SK-N-DZ (cell line): Measurements from ENCODE around the gene CTF1.

Experiments
- DNase-seq: peaks from one replicate; pipeline ENCODE4 v3.0.0-alpha.2; 2015; ENCODE audit warnings: low spot score

CTF1 gene

GRCh38 chr16:30907064-30907463, 10.7 kb downstream of the CTF1 start:
- no peak for DNase-seq

DNA sequence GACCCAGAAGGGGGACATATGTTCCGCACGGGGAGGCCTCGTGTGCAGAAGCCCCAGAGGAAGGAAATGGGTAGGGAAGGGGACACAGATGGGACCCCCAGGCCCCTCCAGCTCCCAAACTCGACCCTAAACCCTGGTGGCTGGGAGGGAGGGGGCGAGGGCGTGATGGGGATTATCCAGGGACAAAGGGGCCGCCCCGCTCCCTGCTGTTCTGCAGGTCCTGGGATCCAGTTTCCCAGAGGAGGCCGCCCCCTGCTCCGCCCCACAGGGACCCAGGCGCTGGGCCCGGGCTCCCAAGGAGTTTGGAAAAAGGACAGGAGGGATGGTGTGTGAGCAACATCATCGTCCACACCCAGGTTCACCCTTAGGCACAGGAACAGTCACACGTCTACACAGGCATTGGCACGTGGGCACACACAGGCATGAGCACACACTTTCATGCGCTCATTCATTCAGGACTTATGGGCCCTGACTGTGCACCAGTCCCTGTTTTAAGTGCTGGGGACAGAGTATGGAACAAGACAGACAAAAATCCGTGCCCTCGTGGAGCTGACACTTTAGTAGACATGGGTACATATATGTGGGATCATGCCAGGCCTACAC, 14.1 kb downstream of the CTF1 start:
- DNase-seq, result no peak

DNA sequence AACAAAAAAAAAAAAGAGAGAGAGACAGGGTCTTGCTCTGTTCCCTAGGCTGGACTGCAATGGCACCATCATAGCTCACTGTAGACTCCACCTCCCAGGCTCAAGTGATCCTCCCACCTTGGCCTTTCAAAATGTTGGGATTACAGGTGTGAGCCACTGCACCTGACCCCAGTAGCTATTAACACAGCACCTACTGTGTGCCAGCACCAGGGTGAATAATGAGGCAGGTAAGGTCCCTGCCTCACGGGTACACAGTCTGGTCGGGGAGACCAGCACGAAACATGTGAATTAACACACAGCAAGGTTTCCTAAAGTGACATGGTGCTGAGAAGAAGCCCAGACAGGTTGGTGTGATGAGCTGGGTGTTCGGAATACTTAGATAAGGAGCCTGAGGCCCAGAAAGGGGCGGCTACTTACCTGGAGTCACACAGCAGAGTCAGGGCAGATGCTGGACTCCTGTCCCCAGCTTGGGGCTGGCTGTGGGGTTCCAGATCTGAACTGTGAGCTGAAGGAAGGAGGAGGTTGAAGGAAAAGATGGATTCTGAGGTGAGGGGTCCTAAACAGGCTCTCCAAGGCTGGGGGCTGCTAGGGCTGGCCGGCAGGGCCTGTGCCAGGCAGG, 16.5 kb downstream of the CTF1 start:
- DNase-seq, result no peak

- DNase-seq, result no peak
These were observed 18.4 kb downstream of the CTF1 start for GRCh38 chr16:30914830-30915229.

GRCh38 chr16:30918614-30919013, 22.2 kb downstream of the CTF1 start:
- DNase-seq, result no peak

DNA sequence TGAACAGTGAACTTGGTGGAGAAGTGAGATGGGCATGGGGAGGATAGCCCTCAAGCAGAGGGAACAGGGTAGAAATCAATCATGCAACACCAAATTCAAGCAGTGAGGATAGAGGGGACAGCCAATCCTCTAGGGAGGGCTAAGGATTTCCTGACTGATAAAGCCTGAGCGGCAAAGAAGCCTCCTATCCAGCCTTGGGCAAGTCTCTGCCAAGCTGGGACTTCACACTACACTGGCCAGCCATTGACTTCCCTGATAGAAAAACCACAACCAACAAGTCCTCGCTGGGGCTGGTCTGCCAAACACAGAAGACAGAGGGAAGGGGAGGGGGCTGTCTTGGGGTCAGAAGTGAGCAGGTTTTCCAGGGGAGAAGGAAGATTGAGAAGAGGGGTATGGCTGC, 24.5 kb downstream of the CTF1 start:
- no peak for DNase-seq

- no peak for DNase-seq
These were observed 25.0 kb downstream of the CTF1 start for GRCh38 chr16:30921459-30921747.

GRCh38 chr16:30921748-30922419, 25.5 kb downstream of the CTF1 start:
- DNase-seq, result peak; percentile 92

DNA sequence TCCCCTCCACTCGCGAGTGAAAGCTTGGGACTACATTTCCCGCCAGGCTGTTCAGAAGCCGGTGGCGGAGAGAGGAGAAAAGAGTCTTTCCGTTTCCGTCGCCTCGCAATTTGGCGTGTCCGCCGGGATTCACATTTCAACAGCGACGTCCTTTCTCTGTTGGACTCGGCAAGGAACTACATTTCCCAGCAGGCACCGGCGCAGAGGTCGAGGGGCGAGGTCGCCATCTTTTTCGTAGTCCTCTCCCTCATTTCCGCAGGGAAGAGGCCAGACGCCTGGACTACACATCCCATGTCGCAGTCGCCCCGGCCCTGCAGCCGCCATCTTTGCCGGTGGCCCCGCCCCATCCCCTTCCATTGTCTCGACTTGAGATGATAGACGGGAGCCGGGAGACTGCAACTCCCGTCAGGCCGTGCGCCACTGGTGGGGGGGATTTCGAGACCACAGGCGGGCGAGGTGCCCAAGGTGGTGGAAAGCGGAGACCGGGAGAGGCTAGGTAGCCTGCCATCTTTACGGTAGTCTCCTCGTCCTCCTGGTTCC, 26.1 kb downstream of the CTF1 start:
- peak; percentile 100 for DNase-seq

DNA sequence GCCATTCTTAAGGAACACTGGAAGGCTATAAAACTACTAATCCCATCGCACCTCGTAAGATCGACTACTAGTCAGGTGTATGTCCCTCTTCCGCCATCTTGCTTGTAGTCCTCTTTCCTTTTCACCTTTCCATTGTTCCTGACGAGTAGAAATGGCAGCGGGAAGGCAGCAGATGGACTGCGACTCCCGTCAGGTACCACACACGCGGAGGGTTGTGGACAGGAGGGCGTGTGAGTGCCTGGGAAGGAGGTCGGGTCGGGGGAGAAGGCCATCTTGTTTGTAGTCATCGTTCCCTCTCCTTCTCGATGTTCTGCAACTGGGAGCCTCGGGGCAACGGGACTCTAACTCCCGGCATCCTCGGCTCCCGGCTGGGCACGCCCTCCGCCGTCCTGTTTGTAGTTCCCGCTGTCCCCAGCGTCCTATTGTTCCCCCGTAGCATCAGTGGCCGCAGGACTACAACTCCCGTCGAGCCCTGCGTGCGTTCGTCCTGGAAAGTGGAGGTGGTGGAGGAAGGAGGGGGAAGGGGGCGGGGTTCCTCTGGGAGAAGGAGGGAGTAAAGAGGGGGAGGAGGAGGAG, 26.6 kb downstream of the CTF1 start:
- peak; percentile 100 for DNase-seq

DNA sequence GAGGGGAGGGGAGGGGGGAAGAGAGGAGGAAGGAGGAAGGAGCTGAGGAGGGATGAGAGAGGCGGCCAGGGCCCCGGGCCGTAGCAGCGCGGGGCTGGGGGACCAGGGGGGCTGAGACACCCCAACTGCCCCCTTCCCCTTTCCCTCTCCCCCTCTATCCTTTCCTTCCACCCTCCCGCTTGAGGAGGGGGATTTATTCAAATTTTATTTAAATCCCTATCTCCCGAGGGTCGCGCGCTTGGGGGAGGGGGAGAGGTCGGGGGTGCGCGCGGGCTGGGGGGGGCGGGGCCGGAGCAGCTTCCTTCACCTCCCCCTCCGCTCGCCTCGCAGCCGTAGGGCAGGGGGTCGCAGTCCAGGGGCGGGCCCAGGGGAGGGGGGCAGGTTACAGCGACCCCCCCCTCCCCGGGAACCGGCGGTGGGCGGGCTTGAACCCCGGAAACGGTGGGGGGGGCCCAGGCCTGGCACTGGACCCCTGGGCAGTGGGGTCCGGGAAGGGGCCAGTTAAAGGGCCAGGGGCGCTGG, 27.2 kb downstream of the CTF1 start, which contains the start of gene FBXL19:
FBXL19 (plus strand) TSS at position 19 of the 522 bp plus-strand sequence. CDS start 2,183 bp downstream, outside the sequence.
- no peak for DNase-seq

DNA sequence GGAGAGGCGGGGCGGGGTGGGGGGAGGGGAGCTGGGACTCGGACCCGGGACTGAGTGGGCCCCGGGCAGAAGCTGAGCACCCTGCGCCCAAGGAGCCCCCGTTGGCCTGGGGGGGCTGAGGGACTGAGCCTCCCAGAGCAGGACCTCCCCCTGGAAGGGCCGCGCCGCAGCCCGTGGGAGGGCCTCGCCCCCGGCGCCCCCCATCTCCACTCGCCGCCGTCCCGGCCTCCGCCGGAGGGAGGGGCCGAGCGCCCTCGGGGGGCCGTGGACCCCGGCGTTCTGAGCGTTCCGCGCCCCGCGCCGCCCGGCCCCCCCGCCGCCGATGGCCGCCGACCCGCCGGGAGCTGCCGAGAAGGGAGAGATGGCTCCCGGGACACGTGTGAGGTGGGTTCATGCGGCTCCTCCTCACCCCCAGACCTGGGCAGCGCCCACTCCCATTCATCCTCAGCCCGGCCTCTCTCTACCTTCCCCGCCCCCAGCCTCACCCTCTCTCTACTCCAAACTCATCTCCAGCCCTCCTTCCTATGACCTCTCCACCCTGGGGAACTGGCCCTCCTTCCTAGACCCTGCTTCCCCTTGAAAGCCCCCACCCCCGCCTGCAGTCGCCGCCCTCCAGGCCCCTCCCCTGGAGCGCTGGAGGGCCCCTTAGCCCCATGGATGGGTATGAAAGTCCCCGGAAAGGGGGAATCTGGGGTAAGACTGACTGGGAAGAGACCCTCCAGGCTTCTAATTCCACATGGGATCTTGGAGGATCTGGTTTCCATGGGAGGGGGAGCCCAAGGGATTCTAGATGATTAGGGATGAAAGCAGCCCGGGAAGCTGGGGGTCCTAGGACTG, 27.9 kb downstream of the CTF1 start:
- DNase-seq, result no peak

GRCh38 chr16:30924913-30925631, 28.7 kb downstream of the CTF1 start:
- DNase-seq, result no peak

- DNase-seq, result no peak
These were observed 29.2 kb downstream of the CTF1 start for GRCh38 chr16:30925632-30925987.

- no peak for DNase-seq
These were observed 29.8 kb downstream of the CTF1 start for GRCh38 chr16:30925995-30926811.

DNA sequence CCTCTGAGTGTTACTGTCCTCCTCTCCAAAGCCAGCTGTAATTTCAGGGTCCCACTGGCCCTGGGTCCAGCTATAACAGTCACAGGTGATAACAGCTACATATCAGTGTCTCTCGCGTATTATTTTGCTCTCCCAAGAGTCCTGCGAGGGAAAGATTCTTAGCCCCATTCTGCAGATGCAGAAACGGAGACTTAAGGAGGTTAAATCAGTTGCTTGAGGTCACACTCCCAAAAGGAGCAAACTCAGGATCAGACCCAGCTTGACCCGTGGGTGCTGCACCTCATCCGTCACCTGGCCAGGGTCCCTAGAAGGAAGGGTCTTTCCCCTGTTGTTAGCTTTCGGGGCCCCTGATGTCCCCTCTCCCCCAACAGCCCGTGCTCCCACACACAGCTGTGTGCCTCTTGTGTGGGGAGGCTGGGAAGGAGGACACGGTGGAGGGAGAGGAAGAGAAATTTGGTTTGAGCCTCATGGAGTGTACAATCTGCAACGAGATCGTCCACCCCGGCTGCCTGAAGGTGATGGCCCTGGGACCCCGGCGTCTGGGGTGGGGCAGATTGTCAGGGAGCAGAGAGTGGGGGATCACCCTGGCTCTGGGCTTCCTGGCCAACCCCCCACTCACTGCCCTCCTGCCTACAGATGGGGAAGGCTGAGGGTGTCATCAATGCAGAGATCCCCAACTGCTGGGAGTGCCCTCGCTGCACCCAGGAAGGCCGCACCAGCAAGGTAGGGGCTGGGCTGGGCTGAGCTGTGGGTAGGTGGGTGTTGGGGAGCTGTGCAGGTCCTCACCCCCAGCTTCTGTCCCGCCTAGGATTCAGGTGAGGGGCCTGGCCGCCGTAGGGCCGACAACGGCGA, 30.7 kb downstream of the CTF1 start:
- DNase-seq, result no peak

GRCh38 chr16:30927789-30928378, 31.5 kb downstream of the CTF1 start:
- peak; percentile 87 for DNase-seq

DNA sequence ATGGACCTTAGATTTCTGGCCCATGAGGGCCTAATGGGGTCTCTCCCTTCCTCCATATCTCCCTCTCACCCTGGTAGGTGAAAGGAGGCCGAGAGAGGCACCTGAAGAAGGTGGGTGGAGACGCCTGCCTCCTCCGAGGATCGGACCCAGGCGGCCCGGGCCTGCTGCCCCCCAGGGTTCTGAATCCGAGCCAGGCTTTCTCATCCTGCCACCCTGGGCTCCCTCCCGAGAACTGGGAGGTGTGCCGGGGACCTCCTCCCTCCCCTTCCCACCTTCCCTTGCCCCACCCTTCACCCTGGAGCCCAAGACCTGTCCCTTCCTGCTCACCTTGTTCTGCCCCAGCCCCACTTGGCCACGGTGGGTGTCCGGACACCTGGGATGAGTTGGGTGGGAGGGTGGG, 32.0 kb downstream of the CTF1 start:
- no peak for DNase-seq

- no peak for DNase-seq
These were observed 32.8 kb downstream of the CTF1 start for GRCh38 chr16:30929167-30929566.
